Panc1 (cell line): ENCODE results near the gene MAS1L. TPM values are rescaled to one million over a fixed set of nuclear protein-coding genes. Genes with fewer than 3 reads are reported as not detected.

Experiments used
- ATAC-seq: fragments of 200-7000 bp; cut with Tn5 transposase; 2 replicates; pipeline ENCODE4 v1.9.1; 2020; ENCODE audit warnings: mild to moderate bottlenecking, moderate library complexity
- BruUV-seq: library from RNA; stranded (reverse); fragments of 400-500 nt; replicated peaks from 2 replicates; lab custom pipeline; 2021; lab: Mats Ljungman, UMichigan
- CTCF ChIA-PET: fragments of 300-600 bp; sonication (Branson Sonifier 250); formaldehyde crosslinking; loops from one replicate; lab custom pipeline; 2022; ENCODE audit warnings: antibody characterized with exemption; lab: Charles Lee
- POLR2A ChIA-PET: fragments of 300-600 bp; sonication (Branson Sonifier 250); formaldehyde crosslinking; loops from one replicate; lab custom pipeline; 2022; ENCODE audit warnings: antibody characterized with exemption; lab: Charles Lee
- DNase-seq: peaks from one replicate; pipeline ENCODE4 v3.0.0-alpha.2; 2010; ENCODE audit warnings: low read depth, low spot score
- H3K27ac ChIP-seq: 2 replicates; pipeline ENCODE4 v1.5.1; 2011; ENCODE audit warnings: mild to moderate bottlenecking, low read length, inconsistent platforms
- H3K27me3 ChIP-seq: fragments of 200-500 bp; sonication (Bioruptor generic); 2 replicates; pipeline ENCODE4 v1.6.0; 2014; ENCODE audit warnings: low read length, inconsistent platforms; ENCODE audit not compliant: control insufficient read depth, insufficient read depth
- H3K36me3 ChIP-seq: fragments of 200-500 bp; sonication (Bioruptor generic); 2 replicates; pipeline ENCODE4 v1.5.1; 2014; ENCODE audit warnings: inconsistent platforms, mild to moderate bottlenecking, low read length, moderate library complexity; ENCODE audit not compliant: control insufficient read depth, insufficient read depth
- H3K4me1 ChIP-seq: 2 replicates; pipeline ENCODE4 v1.5.1; 2011; ENCODE audit warnings: inconsistent platforms, mild to moderate bottlenecking, low read length, moderate library complexity; ENCODE audit not compliant: control insufficient read depth, insufficient read depth
- H3K4me3 ChIP-seq, 2 experiments: 2 replicates each; pipeline ENCODE4 v1.5.1; 2011 to 2012; ENCODE audit warnings: low read depth in 2 of 2, low read length in 2 of 2, mild to moderate bottlenecking in 2 of 2, inconsistent platforms in 1 of 2, moderate library complexity in 1 of 2
- H3K9me3 ChIP-seq: fragments of 200-500 bp; sonication (Bioruptor generic); 2 replicates; pipeline ENCODE4 v1.5.1; 2014; ENCODE audit warnings: low read depth, mild to moderate bottlenecking, inconsistent platforms, low read length, moderate library complexity; ENCODE audit not compliant: control insufficient read depth, insufficient read depth
- CTCF ChIP-seq: fragments of 450-650 bp; IDR thresholded peaks from 2 replicates; pipeline ENCODE4 v1.5.1; 2017; ENCODE audit warnings: mild to moderate bottlenecking
- POLR2AphosphoS5 ChIP-seq: IDR thresholded peaks from 2 replicates; pipeline ENCODE4 v1.6.1; 2012; ENCODE audit warnings: mild to moderate bottlenecking, low read depth, low read length, moderate library complexity
- REST ChIP-seq, 2 experiments: IDR thresholded peaks; 2 replicates each; pipeline ENCODE4 v1.6.1; 2011 to 2012; ENCODE audit warnings: low read depth in 2 of 2, control low read depth in 1 of 2, low read length in 1 of 2, mild to moderate bottlenecking in 1 of 2, moderate library complexity in 1 of 2; ENCODE audit not compliant: insufficient read depth in 1 of 2
- SIN3A ChIP-seq: IDR thresholded peaks from 2 replicates; pipeline ENCODE4 v1.6.1; 2012; ENCODE audit warnings: low read depth, mild to moderate bottlenecking, low read length, moderate library complexity, borderline replicate concordance; ENCODE audit not compliant: insufficient read depth
- TCF7L2 ChIP-seq: IDR thresholded peaks from 2 replicates; pipeline ENCODE4 v1.6.1; 2011; ENCODE audit warnings: mild to moderate bottlenecking, low read depth, low read length, inconsistent platforms
- in situ Hi-C: cut with HindIII; loops from 2 replicates; pipeline ENCODE4 v1.10.0; 2016; ENCODE audit warnings: low sequenced_read_pairs, low pct_unique_long_range_greater_than_20kb
- intact Hi-C: fragments of 100-400 bp; cut with micrococcal nuclease; formaldehyde crosslinking; loops from one replicate; pipeline ENCODE4 v1.10.0; 2022; ENCODE audit not compliant: unreplicated experiment
- total RNA-seq: library from RNA; stranded (reverse); gene quantifications from one replicate; pipeline ENCODE4 v1.2.1, GENCODE V29; 2021; ENCODE audit not compliant: unreplicated experiment

Gene MAS1L
- total RNA-seq, 1 experiment from 2014 or later, result not detected

GRCh38 chr6:29466241-29466640 lies 21.5 kb downstream of the MAS1L start:
- ChIA-PET POLR2A (no interaction called here), CTCF (no interaction called here)
- no TSS peak for BruUV-seq
- Histone ChIP-seq H3K9me3 (no peaks in the 10 kb centered on the region), H3K4me3 (no peak overlapping the region), H3K27me3 (peaks cover 11% of the 10 kb centered on the region), H3K36me3 (no peaks in the 10 kb centered on the region), H3K4me1 (no peaks in the 10 kb centered on the region), H3K27ac (no peak overlapping the region)
- in situ Hi-C loops, result no loop called here
- intact Hi-C loops, result no loop called here
- TF ChIP-seq REST (IDR thresholded peaks at IDR 0.05; ENCODE audit: insufficient read depth in 1 of 2, low read depth in 2 of 2, low read length in 1 of 2), result no peak
- no peak for TF ChIP-seq CTCF
- TF ChIP-seq SIN3A, result no peak
- TF ChIP-seq TCF7L2, result no peak
- no peak for TF ChIP-seq POLR2AphosphoS5
- DNase-seq, result no peak
- no peak for ATAC-seq

- intact Hi-C loops, result no loop called here
Measured at GRCh38 chr6:29465801-29466200, 22.0 kb downstream of the MAS1L start.

More at GRCh38 chr6:29465801-29466200, 22.0 kb downstream of the MAS1L start:
- no peaks in the 10 kb centered on the region for H3K4me1 ChIP-seq
- no peak for ATAC-seq
- no peak for DNase-seq
- no peak overlapping the region for H3K4me3 ChIP-seq
- no peak overlapping the region for H3K27ac ChIP-seq
- no peaks in the 10 kb centered on the region for H3K9me3 ChIP-seq
- no peak for TF ChIP-seq TCF7L2
- no peak for TF ChIP-seq REST (IDR thresholded peaks at IDR 0.05; ENCODE audit: insufficient read depth in 1 of 2, low read depth in 2 of 2, low read length in 1 of 2)
- no peak for TF ChIP-seq CTCF
- TF ChIP-seq SIN3A, result no peak
- no peak for TF ChIP-seq POLR2AphosphoS5
- CTCF ChIA-PET, result no interaction called here
- in situ Hi-C loops, result no loop called here
- BruUV-seq, result no TSS peak
- POLR2A ChIA-PET, result no interaction called here
- no peaks in the 10 kb centered on the region for H3K36me3 ChIP-seq
- peaks cover 12% of the 10 kb centered on the region for H3K27me3 ChIP-seq
